Activated T-cell treated with anti-CD3 and anti-CD28 coated beads, Interleukin-2, amount 50 U/mL, for 4 hours (primary cell): ENCODE data around the gene ARSB. TPM values are rescaled to one million over a fixed set of nuclear protein-coding genes. Genes with fewer than 3 reads are reported as not detected.
A peak's percentile ranks its signal among the peaks of the same experiment; 100 is the strongest.
"Not testable (repeated sequence)": the region's sequence is repeated elsewhere in the genome, so short reads cannot be mapped to it uniquely, and the experiment has no call there.

Experiments
- ATAC-seq, 2 donors: fragments of 200-7000 bp; cut with Tn5 transposase; one replicate each; pipeline ENCODE4 v1.10.0; 2021
- DNase-seq: peaks from one replicate; pipeline ENCODE4 v3.0.0-alpha.2; 2020
- H3K27me3 Mint-ChIP-seq: one replicate; pipeline ENCODE4 v1.8.0; 2021; ENCODE audit warnings: low read depth, mixed read lengths
- H3K36me3 Mint-ChIP-seq: one replicate; pipeline ENCODE4 v1.8.0; 2022; ENCODE audit warnings: mixed read lengths; ENCODE audit not compliant: insufficient read depth
- H3K4me1 Mint-ChIP-seq: one replicate; pipeline ENCODE4 v1.8.0; 2021; ENCODE audit warnings: low read depth, mixed read lengths
- H3K4me3 Mint-ChIP-seq: one replicate; pipeline ENCODE4 v1.8.0; 2021; ENCODE audit warnings: mild to moderate bottlenecking, moderate library complexity, mixed read lengths
- H3K9me3 Mint-ChIP-seq: one replicate; pipeline ENCODE4 v1.8.0; 2021; ENCODE audit warnings: mixed read lengths
- total RNA-seq, 3 donors: library from RNA; stranded (reverse); gene quantifications; one replicate each; pipeline ENCODE4 v1.2.1, GENCODE V29; 2021

Gene ARSB
- total RNA-seq, 3 donors from 2014 or later: 9.4 to 12.7 (median 11.0) TPM

GRCh38 chr5:78888580-78889368 lies 96.3 kb downstream of the ARSB start:
- ATAC-seq: no peak
- Mint-ChIP-seq H3K9me3 (no peaks in the 10 kb centered on the region), H3K36me3 (peaks cover 5% of the 10 kb centered on the region), H3K4me1 (peaks cover 14% of the 10 kb centered on the region), H3K27me3 (no peaks in the 10 kb centered on the region), H3K4me3 (no peak overlapping the region)
- DNase-seq: no peak

DNA sequence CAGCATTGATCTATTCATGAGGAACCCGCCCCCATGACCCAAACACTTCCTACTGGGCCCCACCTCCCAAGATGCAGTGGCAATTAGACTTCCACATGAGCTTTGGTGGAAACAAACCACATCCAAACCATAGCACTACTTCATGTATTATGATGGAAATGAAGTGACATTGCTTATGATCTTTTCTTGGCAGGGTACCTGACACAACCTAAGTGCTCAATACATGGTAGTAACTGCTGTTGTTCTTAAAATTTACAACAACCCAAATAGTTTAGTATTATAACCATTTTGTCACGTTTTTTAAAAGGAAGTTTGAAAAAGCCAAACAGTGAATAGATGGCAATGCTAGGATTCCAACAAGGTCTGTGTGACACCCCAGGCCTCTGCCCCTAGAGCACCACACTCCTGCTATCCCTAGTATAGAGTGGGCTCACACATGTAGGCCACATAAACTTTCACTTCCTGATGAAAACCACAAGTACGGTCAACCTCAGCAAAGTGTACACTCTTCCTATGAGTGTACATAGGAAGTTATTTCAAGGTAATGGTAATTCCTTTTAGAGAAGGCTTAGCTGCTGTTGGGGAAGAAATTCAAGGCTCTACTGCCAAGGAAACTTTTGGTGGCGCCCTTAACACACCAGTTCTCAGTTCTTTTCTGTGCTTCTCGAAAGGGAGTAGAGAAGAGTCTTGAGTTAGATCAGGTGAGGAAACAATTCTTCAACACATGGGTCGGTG lies 97.6 kb downstream of the ARSB start:
- peaks cover 14% of the 10 kb centered on the region for H3K4me1 Mint-ChIP-seq
- H3K36me3 Mint-ChIP-seq: peaks cover 9% of the 10 kb centered on the region
- DNase-seq (no peak), ATAC-seq (peak; percentile 58 to 66)
- no peak overlapping the region for H3K4me3 Mint-ChIP-seq
- no peaks in the 10 kb centered on the region for H3K9me3 Mint-ChIP-seq
- no peaks in the 10 kb centered on the region for H3K27me3 Mint-ChIP-seq

GRCh38 chr5:78886341-78887230 lies 98.5 kb downstream of the ARSB start:
- Mint-ChIP-seq H3K27me3 (no peaks in the 10 kb centered on the region), H3K9me3 (no peaks in the 10 kb centered on the region), H3K4me1 (peaks cover 14% of the 10 kb centered on the region), H3K4me3 (no peak overlapping the region), H3K36me3 (peaks cover 13% of the 10 kb centered on the region)
- DNase-seq: no peak
- no peak for ATAC-seq

DNA sequence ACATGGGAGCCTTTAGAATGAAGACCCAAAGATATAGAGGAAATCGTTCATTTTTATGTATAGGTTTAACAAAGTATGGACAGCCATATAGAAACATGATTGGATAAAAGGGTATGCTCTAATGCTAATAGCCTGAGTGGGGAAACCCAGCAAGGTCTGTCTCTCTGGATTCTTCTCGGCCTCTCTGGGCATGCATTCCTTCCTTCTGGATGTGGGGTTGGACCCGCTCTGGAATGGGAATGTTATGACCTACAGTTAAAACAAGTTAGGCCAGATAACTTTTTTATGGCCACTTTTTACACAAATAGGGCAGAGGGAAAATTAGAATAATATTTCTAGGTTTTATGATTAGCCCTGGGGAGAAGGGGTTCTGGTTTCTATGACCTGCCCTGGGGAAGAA lies 103.2 kb downstream of the ARSB start:
- peaks cover under 1% of the 10 kb centered on the region for H3K4me1 Mint-ChIP-seq
- ATAC-seq (no peak), DNase-seq (no peak)
- H3K27me3 Mint-ChIP-seq: no peaks in the 10 kb centered on the region
- no peaks in the 10 kb centered on the region for H3K9me3 Mint-ChIP-seq
- H3K4me3 Mint-ChIP-seq: no peak overlapping the region
- H3K36me3 Mint-ChIP-seq: peaks cover 15% of the 10 kb centered on the region

DNA sequence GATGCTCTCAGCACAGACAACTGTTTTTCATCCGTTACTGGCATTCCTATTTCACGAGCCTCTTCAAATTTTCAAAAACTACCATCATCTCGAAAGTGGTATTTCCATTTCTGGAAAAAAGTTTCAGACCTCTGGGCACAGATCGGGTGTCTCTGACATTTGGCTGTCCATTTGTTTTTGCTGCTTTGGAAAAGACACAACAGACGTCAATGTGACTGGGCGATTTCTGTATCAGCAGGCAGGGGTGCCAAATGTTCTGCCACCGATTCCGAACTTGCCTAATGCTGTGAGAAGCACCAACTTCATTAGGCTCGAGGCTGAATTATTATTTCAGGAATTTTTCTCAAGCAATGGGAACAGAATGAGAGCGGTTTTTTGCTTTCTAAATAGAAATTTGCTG lies 105.6 kb downstream of the ARSB start:
- peaks cover 11% of the 10 kb centered on the region for H3K36me3 Mint-ChIP-seq
- H3K9me3 Mint-ChIP-seq: no peaks in the 10 kb centered on the region
- no peak for DNase-seq
- no peak overlapping the region for H3K4me3 Mint-ChIP-seq
- no peaks in the 10 kb centered on the region for H3K27me3 Mint-ChIP-seq
- H3K4me1 Mint-ChIP-seq: no peaks in the 10 kb centered on the region
- no peak for ATAC-seq

DNA sequence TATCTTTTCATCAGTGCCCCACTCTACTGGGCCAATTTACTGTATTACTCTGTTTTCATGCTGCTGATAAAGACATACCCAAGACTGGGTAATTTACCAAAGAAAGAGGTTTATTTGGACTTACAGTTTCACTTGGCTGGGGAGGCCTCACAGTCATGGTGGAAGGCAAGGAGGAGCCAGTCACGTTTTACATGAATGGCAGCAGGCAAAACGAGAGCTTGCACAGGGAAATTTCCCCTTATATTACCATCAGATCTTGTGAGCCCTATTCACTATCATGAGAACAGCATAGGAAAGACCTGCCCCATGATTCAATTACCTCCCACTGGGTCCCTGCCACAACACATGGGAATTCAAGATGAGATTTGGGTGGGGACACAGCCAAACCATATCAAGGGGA lies 119.0 kb downstream of the ARSB start:
- H3K27me3 Mint-ChIP-seq, H3K4me1 Mint-ChIP-seq, H3K4me3 Mint-ChIP-seq, DNase-seq, ATAC-seq: not testable (repeated sequence)
- Mint-ChIP-seq H3K9me3 (peaks cover 22% of the 10 kb centered on the region), H3K36me3 (peaks cover 29% of the 10 kb centered on the region)

- Mint-ChIP-seq H3K4me1 (no peaks in the 10 kb centered on the region), H3K4me3 (no peak overlapping the region), H3K9me3 (peaks cover 12% of the 10 kb centered on the region), H3K27me3 (no peaks in the 10 kb centered on the region), H3K36me3 (peaks cover 35% of the 10 kb centered on the region)
- DNase-seq: no peak
- ATAC-seq: no peak
Measured at GRCh38 chr5:78858364-78858763, 126.7 kb downstream of the ARSB start.

GRCh38 chr5:78855026-78855425 lies 130.1 kb downstream of the ARSB start:
- no peak for DNase-seq
- Mint-ChIP-seq H3K9me3 (peaks cover 5% of the 10 kb centered on the region), H3K27me3 (no peaks in the 10 kb centered on the region), H3K4me3 (no peak overlapping the region), H3K4me1 (no peaks in the 10 kb centered on the region), H3K36me3 (peaks cover 16% of the 10 kb centered on the region)
- ATAC-seq: no peak

GRCh38 chr5:78851891-78852290 lies 133.2 kb downstream of the ARSB start:
- DNase-seq, H3K27me3 Mint-ChIP-seq, H3K4me3 Mint-ChIP-seq, H3K4me1 Mint-ChIP-seq, ATAC-seq, H3K9me3 Mint-ChIP-seq, H3K36me3 Mint-ChIP-seq: not testable (repeated sequence)

DNA sequence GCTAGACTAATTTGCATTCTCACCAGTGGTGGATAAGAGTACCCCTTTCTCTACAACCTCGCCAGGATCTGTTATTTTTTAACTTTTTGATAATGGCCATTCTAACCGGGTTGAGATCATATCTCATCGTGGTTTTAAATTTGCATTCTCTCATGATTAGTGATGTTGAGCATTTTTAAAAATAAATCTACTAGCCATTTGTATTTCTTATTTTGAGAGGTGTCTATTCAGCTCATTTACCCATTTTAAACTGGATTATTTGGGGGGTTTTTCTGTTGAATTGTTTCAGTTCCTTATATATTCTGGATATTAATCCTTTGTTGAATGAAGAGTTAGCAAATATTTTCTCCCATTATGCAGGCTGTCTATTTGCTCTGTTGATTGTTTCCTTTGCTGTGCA lies 139.6 kb downstream of the ARSB start:
- peaks cover 1% of the 10 kb centered on the region for H3K36me3 Mint-ChIP-seq
- ATAC-seq (no peak), DNase-seq (no peak)
- H3K27me3 Mint-ChIP-seq: no peaks in the 10 kb centered on the region
- H3K9me3 Mint-ChIP-seq: peaks cover 4% of the 10 kb centered on the region
- H3K4me3 Mint-ChIP-seq: no peak overlapping the region
- H3K4me1 Mint-ChIP-seq: no peaks in the 10 kb centered on the region

DNA sequence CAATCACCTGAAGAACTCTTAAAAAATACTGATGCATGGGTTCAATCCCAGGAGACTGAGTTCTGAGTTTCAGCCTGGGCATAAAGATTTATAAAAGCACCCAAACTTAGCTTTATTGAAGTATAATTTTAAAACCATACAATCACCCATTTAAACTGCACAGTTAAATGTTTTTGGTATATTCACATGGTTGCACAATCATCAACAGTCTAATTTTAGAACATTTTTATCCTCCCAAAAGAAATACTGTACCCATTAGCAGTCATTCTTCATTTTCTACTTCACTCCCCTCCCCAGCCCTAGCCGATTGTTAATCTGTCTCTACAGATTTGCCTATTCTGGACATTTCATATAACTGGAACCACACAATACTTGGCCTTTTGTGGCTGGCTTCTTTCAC lies 141.7 kb downstream of the ARSB start:
- Mint-ChIP-seq H3K4me1 (no peaks in the 10 kb centered on the region), H3K36me3 (peaks cover 8% of the 10 kb centered on the region), H3K9me3 (peaks cover 4% of the 10 kb centered on the region), H3K4me3 (no peak overlapping the region), H3K27me3 (no peaks in the 10 kb centered on the region)
- ATAC-seq (no peak), DNase-seq (no peak)

GRCh38 chr5:78841767-78842166 lies 143.3 kb downstream of the ARSB start:
- no peak for DNase-seq
- no peaks in the 10 kb centered on the region for H3K4me1 Mint-ChIP-seq
- H3K4me3 Mint-ChIP-seq: no peak overlapping the region
- no peaks in the 10 kb centered on the region for H3K27me3 Mint-ChIP-seq
- peaks cover 11% of the 10 kb centered on the region for H3K36me3 Mint-ChIP-seq
- ATAC-seq: no peak
- H3K9me3 Mint-ChIP-seq: peaks cover 4% of the 10 kb centered on the region

- Mint-ChIP-seq H3K27me3 (no peaks in the 10 kb centered on the region), H3K4me1 (no peaks in the 10 kb centered on the region), H3K36me3 (peaks cover 28% of the 10 kb centered on the region), H3K9me3 (no peaks in the 10 kb centered on the region), H3K4me3 (no peak overlapping the region)
- no peak for ATAC-seq
- DNase-seq: no peak
Measured at GRCh38 chr5:78838753-78839152, 146.4 kb downstream of the ARSB start.

DNA sequence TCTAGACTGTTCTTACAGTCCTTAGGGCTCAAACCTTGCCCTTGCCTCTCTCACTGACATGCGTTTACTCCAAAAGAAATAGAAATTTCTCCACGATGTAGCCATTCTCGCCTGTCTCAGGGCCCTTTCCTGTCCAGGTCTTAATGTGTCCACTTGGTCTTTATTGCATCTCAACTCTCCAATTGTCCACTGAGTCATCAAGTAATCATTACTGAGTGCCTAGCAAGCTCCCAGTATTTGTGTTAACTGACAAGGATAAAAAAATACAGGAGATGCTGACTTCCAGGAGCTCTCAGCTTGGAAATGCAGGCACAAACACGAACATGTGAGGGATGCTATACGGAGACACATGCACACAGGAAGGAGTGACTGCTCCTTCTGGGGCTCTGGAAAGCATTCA lies 147.3 kb downstream of the ARSB start:
- Mint-ChIP-seq H3K4me3 (no peak overlapping the region), H3K9me3 (no peaks in the 10 kb centered on the region), H3K27me3 (no peaks in the 10 kb centered on the region), H3K36me3 (peaks cover 30% of the 10 kb centered on the region), H3K4me1 (no peaks in the 10 kb centered on the region)
- DNase-seq: no peak
- ATAC-seq: no peak
